ENCODE measurements around the gene RBM39.

RBM39 gene

DNA sequence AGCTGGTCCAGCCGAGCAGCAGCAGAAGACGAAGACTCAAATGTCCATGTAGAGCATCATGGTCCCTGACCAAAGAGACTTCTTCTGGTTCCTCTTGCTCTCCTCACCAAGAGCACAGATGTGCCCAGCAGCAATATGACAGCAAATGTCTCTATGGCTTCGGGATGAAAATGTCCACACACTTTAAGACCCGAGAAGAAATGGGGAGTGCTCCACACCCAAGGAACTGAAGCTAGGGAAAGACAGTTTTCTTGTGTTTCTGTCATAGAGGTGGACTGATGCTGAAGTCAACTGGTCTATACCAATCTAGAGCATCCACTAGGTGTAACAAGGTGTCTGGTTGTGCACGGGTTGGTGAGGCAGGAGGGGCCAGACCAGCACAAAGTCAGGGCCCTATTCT is 72.8 kb downstream of the RBM39 start:
- Histone ChIP-seq H2BK15ac (ENCODE audit: low read length) (no peak overlapping the region), H2BK12ac (ENCODE audit: low read length) (no peak overlapping the region), H2AK5ac (ENCODE audit: low read depth, low read length) (no peak overlapping the region), H3K4me1 (ENCODE audit: control insufficient read depth in 2 of 2, insufficient read depth in 1 of 2, low read depth in 1 of 2, low read length in 2 of 2) (no peaks in the 10 kb centered on the region), H2BK5ac (ENCODE audit: low read length) (no peak overlapping the region), H2AFZ (ENCODE audit: low read length) (no peak overlapping the region), H3K27ac (replicated peaks; ENCODE audit: low read length) (no peak overlapping the region), H4K91ac (ENCODE audit: low read depth, low read length, poor library complexity) (no peak overlapping the region), H3K9ac (ENCODE audit: low read depth, low read length, poor library complexity) (no peak overlapping the region), H3K14ac (ENCODE audit: low read length) (no peak overlapping the region), H3K4me2 (ENCODE audit: insufficient read depth, low read length, poor library complexity, severe bottlenecking) (no peak overlapping the region), H3K36me3 (replicated peaks in 1 of 2; ENCODE audit: control insufficient read depth in 2 of 2, insufficient read depth in 2 of 2, low read length in 2 of 2) (peaks cover 7 to 44% of the 10 kb centered on the region in 2 donors), H2BK120ac (ENCODE audit: low read depth, low read length) (no peak overlapping the region), H3K4me3 (ENCODE audit: low read length in 2 of 2) (no peak overlapping the region), H3K23ac (ENCODE audit: low read depth, low read length, poor library complexity) (no peak overlapping the region), H3K9me3 (replicated peaks in 1 of 2; ENCODE audit: control insufficient read depth in 2 of 2, insufficient read depth in 1 of 2, low read depth in 1 of 2, low read length in 2 of 2) (no peaks in the 10 kb centered on the region), H4K8ac (ENCODE audit: low read depth, low read length) (no peak overlapping the region), H3K27me3 (ENCODE audit: control insufficient read depth in 3 of 3, insufficient read depth in 3 of 3, low read depth in 1 of 3, low read length in 3 of 3) (no peaks in the 10 kb centered on the region), H3K18ac (ENCODE audit: low read length) (no peak overlapping the region), H3K79me1 (ENCODE audit: low read depth, low read length) (no peaks in the 10 kb centered on the region), H3K4ac (ENCODE audit: low read length) (no peak overlapping the region)
- no peak for DNase-seq (ENCODE audit: low spot score)
- no CpG with 5 or more reads among the region's 5 CpGs for WGBS, 2 donors (ENCODE audit: extremely low coverage in 2 of 2, insufficient read length in 2 of 2, insufficient replicate concordance in 1 of 2)

DNA sequence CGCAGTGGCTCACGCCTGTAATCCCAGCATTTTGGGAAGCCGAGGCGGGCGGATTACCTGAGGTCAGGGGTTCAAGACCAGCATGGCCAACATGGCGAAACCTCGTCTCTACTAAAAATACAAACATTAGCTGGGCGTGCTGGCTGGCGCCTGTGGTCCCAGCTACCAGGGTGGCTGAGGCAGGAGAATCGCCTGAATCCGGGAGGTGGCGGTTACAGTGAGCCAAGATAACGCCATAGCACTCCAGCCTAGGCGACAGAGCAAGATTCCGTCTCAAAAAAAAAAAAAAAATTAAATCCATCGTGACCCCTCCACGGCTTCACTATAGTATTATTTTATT is 76.1 kb downstream of the RBM39 start:
- Histone ChIP-seq H3K36me3 (replicated peaks in 1 of 2; ENCODE audit: control insufficient read depth in 2 of 2, insufficient read depth in 2 of 2, low read length in 2 of 2) (peaks cover 0 to 33% of the 10 kb centered on the region in 2 donors), H3K18ac (ENCODE audit: low read length) (no peak overlapping the region), H4K91ac (ENCODE audit: low read depth, low read length, poor library complexity) (no peak overlapping the region), H3K27me3 (ENCODE audit: control insufficient read depth in 3 of 3, insufficient read depth in 3 of 3, low read depth in 1 of 3, low read length in 3 of 3) (no peaks in the 10 kb centered on the region), H4K8ac (ENCODE audit: low read depth, low read length) (no peak overlapping the region), H3K27ac (replicated peaks; ENCODE audit: low read length) (no peak overlapping the region), H3K9ac (ENCODE audit: low read depth, low read length, poor library complexity) (peak overlapping the region; percentile 51), H3K79me1 (ENCODE audit: low read depth, low read length) (no peaks in the 10 kb centered on the region), H3K4me2 (ENCODE audit: insufficient read depth, low read length, poor library complexity, severe bottlenecking) (no peak overlapping the region), H3K14ac (ENCODE audit: low read length) (no peak overlapping the region), H2AK5ac (ENCODE audit: low read depth, low read length) (no peak overlapping the region), H3K9me3 (replicated peaks in 1 of 2; ENCODE audit: control insufficient read depth in 2 of 2, insufficient read depth in 1 of 2, low read depth in 1 of 2, low read length in 2 of 2) (no peaks in the 10 kb centered on the region), H3K4ac (ENCODE audit: low read length) (no peak overlapping the region), H3K4me1 (ENCODE audit: control insufficient read depth in 2 of 2, insufficient read depth in 1 of 2, low read depth in 1 of 2, low read length in 2 of 2) (peaks cover 3 to 7% of the 10 kb centered on the region in 2 donors), H2BK5ac (ENCODE audit: low read length) (no peak overlapping the region), H2BK120ac (ENCODE audit: low read depth, low read length) (no peak overlapping the region), H2BK15ac (ENCODE audit: low read length) (no peak overlapping the region), H2BK12ac (ENCODE audit: low read length) (no peak overlapping the region), H2AFZ (ENCODE audit: low read length) (no peak overlapping the region), H3K4me3 (ENCODE audit: low read length in 2 of 2) (no peak overlapping the region), H3K23ac (ENCODE audit: low read depth, low read length, poor library complexity) (no peak overlapping the region)
- DNase-seq (ENCODE audit: low spot score): no peak
- no CpG with 5 or more reads among the region's 17 CpGs for WGBS, 2 donors (ENCODE audit: extremely low coverage in 2 of 2, insufficient read length in 2 of 2, insufficient replicate concordance in 1 of 2)

DNA sequence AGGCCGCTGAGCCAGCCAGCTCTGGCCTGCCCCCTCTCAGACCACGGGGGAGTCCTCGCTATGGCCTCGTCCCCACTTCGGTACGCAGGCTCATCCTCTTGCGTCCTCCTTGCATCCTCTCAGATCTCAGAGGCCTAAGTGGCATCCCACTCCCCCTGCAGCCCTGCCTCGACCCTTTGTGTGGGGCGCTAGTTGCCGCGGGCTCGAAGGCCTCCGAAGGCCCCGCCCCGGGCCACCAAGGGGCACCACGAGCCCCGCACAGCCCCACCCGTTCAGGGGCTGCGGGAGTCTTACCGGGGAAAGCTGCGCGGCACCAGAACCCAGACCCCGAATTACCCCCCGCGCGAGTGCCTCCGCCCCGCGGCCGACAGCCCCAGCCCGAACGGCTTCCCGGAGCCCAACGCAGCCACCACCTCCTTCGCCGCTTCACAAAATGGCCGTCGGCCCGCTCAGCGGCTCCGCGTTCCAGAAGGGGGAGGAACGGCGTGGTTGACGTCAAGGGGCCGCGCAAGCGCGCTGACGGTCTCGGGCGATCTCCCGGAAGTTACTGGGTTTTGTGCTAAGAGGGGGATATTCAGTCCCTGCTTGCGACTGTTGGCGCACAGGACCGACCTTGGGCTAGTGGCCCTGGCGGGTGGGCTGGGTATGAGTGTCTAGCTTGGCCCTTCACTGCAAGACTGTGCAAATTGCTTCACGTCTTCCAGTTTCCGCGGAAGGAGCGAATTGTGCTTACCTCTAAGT is 77.4 kb downstream of the RBM39 start, which contains the start of the genes CPNE1 and RBM12:
TSS of gene CPNE1 (minus strand) at position 435 of the 741 bp plus-strand sequence. CDS start 31,977 bp downstream, outside the sequence.
TSS of gene RBM12 (minus strand) at position 435 of the 741 bp plus-strand sequence. CDS start 9,578 bp downstream, outside the sequence.
- Histone ChIP-seq H2AK5ac (ENCODE audit: low read depth, low read length) (peak within 1 kb of the TSS; percentile 42), H2BK5ac (ENCODE audit: low read length) (peak within 1 kb of the TSS; percentile 96), H2BK120ac (ENCODE audit: low read depth, low read length) (no peak within 1 kb of the TSS), H3K14ac (ENCODE audit: low read length) (peak within 1 kb of the TSS; percentile 10), H3K4ac (ENCODE audit: low read length) (peak within 1 kb of the TSS; percentile 98), H3K4me3 (ENCODE audit: low read length in 2 of 2) (peak within 1 kb of the TSS; percentile 91 to 93), H2BK12ac (ENCODE audit: low read length) (no peak within 1 kb of the TSS), H3K18ac (ENCODE audit: low read length) (peak within 1 kb of the TSS; percentile 98), H3K23ac (ENCODE audit: low read depth, low read length, poor library complexity) (peak within 1 kb of the TSS; percentile 97), H4K91ac (ENCODE audit: low read depth, low read length, poor library complexity) (peak within 1 kb of the TSS; percentile 67), H3K9me3 (replicated peaks in 1 of 2; ENCODE audit: control insufficient read depth in 2 of 2, insufficient read depth in 1 of 2, low read depth in 1 of 2, low read length in 2 of 2) (peaks cover 0 to 5% of the 10 kb centered on the region in 2 donors), H3K79me1 (ENCODE audit: low read depth, low read length) (no peaks in the 10 kb centered on the region), H3K36me3 (replicated peaks in 1 of 2; ENCODE audit: control insufficient read depth in 2 of 2, insufficient read depth in 2 of 2, low read length in 2 of 2) (peaks cover 0 to 21% of the 10 kb centered on the region in 2 donors), H3K4me1 (ENCODE audit: control insufficient read depth in 2 of 2, insufficient read depth in 1 of 2, low read depth in 1 of 2, low read length in 2 of 2) (peaks cover 3 to 7% of the 10 kb centered on the region in 2 donors), H2BK15ac (ENCODE audit: low read length) (no peak within 1 kb of the TSS), H3K27ac (replicated peaks; ENCODE audit: low read length) (peak within 1 kb of the TSS; percentile 92), H3K4me2 (ENCODE audit: insufficient read depth, low read length, poor library complexity, severe bottlenecking) (peak within 1 kb of the TSS; percentile 66), H3K27me3 (ENCODE audit: control insufficient read depth in 3 of 3, insufficient read depth in 3 of 3, low read depth in 1 of 3, low read length in 3 of 3) (no peaks in the 10 kb centered on the region), H2AFZ (ENCODE audit: low read length) (peak within 1 kb of the TSS; percentile 82), H3K9ac (ENCODE audit: low read depth, low read length, poor library complexity) (peak within 1 kb of the TSS; percentile 99), H4K8ac (ENCODE audit: low read depth, low read length) (peak within 1 kb of the TSS; percentile 83)
- DNase-seq (ENCODE audit: low spot score): peak; percentile 91
- no CpG with 5 or more reads among the region's 61 CpGs for WGBS, 2 donors (ENCODE audit: extremely low coverage in 2 of 2, insufficient read length in 2 of 2, insufficient replicate concordance in 1 of 2)
